RPMI7951 (cell line): ENCODE data around the gene EDDM13. TPM values are rescaled to one million over a fixed set of nuclear protein-coding genes. Genes with fewer than 3 reads are reported as not detected.
A peak's percentile ranks its signal among the peaks of the same experiment; 100 is the strongest.
"Not testable (repeated sequence)": the region's sequence is repeated elsewhere in the genome, so short reads cannot be mapped to it uniquely, and the experiment has no call there.

Experiments
- DNase-seq: peaks from one replicate; pipeline ENCODE4 v3.0.0-alpha.2; 2012; ENCODE audit warnings: low read depth
- total RNA-seq: library from RNA; depleted of rRNA; stranded (reverse); fragments of >200 nt; shearing (Covaris generic); gene quantifications from 2 replicates; pipeline ENCODE4 v1.2.3, GENCODE V29; 2014

Gene EDDM13
- total RNA-seq, 1 experiment from 2014 or later, result not detected

DNA sequence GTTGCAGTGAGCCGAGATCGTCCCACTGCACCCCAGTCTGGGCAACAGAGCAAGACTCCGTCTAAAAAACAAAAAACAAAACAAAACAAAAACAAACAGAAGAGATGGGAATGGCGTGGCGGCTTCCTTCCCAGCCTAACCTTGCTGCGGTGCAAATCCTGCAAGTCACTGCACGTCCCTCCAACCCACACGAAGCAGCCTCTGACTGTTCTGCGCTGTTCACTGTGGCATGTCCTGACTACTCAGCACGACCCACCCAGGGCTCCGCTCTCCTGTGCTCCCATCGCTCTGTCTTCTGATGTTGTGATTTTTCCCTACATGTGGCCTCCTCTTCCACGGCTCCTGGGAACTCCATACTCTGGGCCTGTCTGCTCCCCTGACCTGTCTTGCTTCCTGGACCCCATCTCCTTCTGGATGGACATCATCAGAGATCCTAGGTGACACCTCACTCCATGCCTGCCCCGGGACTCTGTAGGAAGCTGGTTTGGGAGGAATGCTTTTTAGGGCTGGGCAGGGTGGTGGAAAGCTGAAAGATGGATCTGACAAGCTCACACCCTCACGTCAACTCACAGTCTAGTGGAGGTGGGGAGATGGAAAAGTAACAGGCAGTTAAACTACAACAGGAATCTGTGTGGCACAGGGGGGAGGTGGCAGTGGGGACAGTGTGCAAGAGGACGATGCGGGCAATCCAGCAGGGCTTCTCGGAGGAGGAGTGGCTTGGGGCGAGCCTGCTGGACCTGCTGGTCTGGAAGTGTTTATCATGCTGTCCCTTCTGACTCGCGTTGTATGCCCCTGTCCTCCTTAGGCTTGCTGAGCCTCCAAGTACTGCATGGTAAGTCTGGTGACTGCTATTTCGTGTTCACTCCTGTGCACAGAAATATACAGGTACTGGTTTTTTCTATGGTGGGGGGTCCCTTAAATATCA lies 23.2 kb downstream of the EDDM13 start:
- DNase-seq, result no peak

DNA sequence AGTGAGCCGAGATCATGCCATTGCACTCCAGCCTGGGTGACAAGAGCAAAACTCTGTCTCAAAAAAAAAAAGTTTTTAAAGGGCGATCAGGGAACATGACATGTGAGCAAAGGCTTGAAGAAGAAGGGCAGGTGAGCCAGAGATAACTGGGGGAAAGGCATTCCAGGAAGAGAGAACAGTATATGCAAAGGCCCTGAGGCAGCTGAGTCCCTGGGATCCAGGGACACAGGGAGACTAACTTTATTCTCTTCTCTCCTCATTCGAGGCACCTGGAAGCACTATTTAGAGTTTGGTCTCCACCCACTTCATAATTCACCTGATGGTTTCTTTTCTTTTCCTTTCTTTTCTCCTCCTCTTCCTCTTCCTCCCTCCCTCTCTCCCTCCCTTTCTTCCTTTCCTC lies 24.5 kb downstream of the EDDM13 start:
- no peak for DNase-seq

DNA sequence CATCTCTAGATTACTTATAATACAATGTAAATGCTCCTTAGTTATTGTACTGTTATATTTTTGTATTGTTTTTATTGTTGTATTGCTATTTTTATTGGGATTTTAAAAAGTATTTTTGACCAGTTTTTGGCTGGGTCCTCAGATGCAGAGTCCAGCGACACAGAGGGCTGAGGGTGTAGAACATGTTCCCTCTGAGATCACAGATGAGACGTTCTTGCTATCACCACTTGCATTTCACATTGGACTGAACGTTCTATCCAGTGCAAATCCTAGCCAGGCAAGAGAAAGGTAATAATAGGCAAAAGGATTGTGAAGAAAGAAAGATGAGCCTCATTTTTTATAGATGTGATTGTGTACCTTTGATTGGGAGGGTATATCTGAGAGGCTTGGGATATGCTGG lies 27.1 kb downstream of the EDDM13 start:
- no peak for DNase-seq

- no peak for DNase-seq
Measured at GRCh38 chr19:56301155-56301554, 28.6 kb downstream of the EDDM13 start.

GRCh38 chr19:56301886-56302620 lies 29.5 kb downstream of the EDDM13 start:
- no peak for DNase-seq

DNA sequence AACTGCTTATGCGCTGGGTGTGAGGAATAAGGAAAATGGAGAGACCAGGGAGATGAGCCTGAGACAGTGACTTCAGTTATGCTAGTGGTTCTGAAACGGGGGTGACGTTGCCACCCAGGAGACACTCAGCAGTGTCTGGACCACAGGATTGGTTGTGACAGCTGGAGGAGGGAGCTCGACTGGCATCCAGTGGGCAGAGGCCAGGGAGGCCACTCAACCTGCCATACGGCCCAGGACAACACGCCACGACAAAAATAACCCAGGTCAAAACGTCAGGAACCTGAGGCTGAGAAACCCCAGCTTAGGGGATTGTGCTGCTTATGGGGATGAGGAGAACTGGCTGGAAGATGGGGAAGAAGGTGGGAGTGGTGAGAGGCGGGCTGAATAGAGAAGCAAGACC lies 31.7 kb downstream of the EDDM13 start:
- DNase-seq, result no peak

DNA sequence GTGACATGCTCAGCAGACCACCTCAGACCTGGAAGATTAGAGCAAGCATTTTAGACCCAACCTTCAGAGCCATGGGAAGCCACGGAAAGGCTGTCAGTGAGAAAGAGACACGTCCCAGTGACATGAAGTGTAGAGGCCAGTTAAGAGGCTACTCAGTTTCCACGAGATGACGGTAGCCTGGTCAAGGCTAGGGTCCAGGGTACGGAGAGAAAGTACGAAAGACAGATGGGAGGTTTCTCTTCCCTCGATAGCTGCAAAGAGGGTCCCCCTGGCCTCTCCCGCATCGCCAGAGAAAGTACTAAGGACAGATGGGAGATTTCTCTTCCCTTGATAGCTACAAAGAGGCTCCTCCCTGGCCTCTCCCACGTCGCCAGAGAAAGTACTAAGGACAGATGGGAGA lies 33.5 kb downstream of the EDDM13 start:
- no peak for DNase-seq

DNA sequence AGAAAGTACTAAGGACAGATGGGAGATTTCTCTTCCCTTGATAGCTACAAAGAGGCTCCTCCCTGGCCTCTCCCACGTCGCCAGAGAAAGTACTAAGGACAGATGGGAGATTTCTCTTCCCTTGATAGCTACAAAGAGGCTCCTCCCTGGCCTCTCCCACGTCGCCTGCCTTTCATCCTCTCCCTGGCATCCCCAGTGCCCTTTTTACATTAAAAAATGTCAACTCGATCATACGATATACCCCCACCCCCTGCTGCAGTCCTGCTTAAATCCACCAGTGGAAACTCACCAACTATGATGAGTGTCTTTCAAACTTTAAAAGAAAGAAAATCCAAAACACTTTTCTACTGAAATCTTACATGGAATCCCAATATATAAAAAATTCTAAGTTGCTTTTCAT lies 34.5 kb downstream of the EDDM13 start:
- DNase-seq, result not testable (repeated sequence)

DNA sequence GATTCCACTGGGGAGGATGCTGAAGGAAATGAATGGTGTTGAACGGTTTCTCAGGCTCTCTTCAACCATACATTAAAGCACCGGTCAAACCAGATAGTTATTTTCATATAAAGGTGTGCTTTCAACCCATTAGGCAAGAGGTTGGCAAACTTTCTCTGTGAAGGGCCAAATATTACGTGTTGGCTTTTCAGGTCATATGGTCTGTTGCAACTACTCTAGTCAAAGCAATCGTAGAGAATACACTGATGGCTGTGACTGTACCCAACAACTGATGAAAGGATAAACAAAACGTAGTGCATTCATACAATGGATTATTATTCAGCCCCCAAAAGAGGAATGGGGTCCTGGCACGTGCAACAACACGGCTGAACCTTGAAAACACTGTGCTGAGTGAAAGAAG lies 36.2 kb downstream of the EDDM13 start:
- no peak for DNase-seq

DNA sequence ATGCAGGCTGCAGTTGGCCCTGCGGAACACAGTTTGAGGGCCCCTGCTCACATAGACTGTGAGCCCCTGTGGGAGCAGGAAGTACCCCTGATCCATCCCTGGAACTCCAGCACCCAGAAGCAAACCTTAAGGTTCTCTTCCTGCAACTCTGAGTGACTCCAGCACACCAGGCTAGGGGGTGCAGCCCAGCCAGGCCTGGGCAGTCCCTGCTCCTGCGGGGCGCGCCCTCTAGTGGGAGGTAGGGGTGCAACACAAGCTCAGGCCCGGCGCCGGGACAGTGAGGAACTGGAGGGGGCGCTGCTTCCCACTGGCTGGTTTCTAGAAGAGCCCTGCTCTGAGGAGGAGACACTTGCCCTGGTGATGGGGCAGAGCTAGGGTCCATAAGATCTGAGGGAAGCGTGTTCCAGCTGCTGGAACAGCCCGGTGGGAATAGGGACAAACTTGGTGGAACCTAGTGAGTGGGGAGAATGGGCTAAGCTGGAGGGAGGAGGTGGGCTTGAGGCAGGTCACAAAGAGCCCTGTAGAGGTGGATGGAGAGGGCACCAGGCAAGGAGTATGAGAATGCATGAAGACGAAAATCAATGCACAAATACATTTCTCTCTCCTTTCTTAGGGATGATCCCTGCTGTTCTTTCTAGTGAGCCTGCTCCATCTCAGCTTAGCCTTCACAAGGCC lies 37.1 kb downstream of the EDDM13 start:
- peak; percentile 25 for DNase-seq

- no peak for DNase-seq
Measured at GRCh38 chr19:56310462-56310861, 37.9 kb downstream of the EDDM13 start.

DNA sequence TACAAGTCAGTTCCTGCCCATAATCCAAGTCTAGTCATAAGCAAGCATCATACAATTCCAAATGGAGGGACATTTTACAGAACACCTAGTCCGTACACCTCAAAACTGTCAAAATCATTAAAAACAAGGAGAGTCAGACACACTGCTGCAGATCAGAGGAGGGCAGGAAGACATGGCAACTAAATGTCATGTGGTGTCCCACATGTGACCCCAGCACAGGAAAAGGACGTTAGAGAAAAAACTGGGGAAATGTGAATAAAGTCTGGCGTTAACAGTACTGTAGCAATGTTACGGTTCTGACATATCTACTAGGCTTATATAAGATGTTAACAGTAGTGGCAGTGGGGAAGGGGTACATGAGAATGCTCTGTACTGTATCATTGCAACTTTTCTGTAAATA lies 39.8 kb downstream of the EDDM13 start:
- DNase-seq, result no peak

DNA sequence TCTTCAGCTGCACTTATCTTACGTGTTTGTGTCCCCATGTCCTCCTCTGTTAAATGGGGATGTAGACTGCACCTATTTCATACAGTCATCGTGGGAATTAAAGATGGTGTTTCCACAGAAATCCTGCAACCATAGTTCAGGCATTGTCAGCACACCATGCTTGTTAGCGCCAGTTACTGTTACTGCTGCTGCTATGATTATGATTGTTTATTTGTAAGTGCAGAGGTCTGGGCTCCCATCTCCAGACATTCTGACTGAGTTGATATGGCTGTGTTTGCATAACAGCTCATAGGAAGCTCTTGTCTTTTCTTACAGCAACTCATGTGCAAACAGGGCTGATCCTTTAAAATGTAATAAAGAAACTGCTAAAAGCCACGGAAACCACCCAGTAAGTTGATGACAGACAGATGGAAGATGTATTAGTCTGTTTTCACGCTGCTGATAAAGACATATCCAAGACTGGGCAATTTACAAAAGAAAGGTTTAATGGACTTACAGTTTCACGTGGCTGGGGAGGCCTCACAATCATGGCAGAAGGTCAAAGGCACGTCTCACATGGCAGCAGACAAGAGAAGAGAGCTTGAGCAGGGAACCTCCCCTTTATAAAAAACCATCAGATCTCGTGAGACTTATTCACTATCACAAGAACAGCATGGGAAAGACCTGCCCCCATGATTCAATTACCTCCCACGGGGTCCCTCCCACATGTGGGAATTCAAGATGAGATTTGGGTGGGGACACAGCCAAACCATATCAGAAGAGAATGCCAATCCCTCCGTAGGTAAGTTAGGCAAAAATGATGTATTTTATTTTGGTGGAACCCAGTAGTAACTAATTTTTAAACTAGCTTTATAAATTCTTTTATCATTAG lies 40.5 kb downstream of the EDDM13 start:
- DNase-seq, result no peak

- DNase-seq, result no peak
Measured at GRCh38 chr19:56314018-56314380, 41.5 kb downstream of the EDDM13 start.

DNA sequence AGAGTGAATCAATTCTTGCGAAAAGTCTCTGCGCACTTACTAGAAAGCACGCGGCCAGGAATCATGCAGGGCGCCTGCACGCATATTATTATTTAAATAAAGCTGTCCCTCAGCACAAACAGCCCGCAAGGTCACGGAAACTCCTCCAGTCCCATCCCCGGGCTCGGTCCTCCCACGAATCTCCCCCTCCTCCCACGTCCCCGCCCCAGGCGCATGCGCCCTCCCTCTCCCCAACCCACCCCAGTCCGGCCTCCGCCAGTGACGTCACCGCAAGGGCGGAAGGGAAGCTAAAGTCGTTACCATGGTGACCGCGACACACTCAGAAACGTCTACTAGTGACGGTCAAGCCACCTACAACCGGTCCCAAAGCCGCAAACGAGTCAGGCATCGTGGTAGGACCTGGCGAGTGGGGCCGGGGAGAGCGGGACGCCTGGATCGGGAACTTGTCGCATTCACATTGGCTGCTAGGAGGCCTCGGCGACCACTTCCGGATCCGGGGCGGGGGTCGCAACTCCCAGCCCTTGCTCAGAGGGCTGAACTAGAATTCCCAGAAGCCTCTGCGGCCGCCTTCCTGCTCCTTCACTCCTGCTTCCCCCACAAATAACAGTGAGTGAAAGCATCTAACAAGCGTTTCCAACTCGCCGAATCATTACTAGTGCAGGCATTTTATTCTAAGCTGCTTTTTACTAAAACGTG lies 42.0 kb downstream of the EDDM13 start, which contains the start of gene ZSCAN5A:
TSS of gene ZSCAN5A (minus strand) at position 459 of the 696 bp plus-strand sequence. CDS start 89,793 bp downstream, outside the sequence.
- DNase-seq, result peak; percentile 93

GRCh38 chr19:56315077-56315828 lies 42.7 kb downstream of the EDDM13 start:
- DNase-seq, result peak; percentile 98

DNA sequence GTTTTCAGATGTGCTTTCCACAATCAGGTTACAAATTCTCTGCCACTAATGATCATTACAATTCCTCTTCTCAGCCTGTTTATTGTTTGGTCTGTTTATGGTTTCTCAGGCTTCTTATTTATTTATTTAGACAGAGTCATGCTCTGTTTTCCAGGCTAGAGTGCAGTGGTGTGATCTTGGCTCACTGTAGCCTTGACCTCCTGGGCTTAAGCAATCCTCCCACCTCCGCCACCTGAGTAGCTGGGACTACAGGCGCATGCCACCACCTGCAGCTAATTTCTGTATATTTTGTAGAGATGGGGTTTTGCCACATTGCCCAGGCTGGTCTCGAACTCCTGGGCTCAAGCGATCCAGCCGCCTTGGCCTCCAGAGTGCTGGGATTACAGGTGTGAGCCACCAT lies 44.2 kb downstream of the EDDM13 start:
- no peak for DNase-seq

GRCh38 chr19:56317749-56318148 lies 45.2 kb downstream of the EDDM13 start:
- DNase-seq, result no peak

- no peak for DNase-seq
Measured at GRCh38 chr19:56319991-56320390, 47.4 kb downstream of the EDDM13 start.
